Measurements from ENCODE around the gene TMEFF2. TPM values are rescaled to one million over a fixed set of nuclear protein-coding genes. Genes with fewer than 3 reads are reported as not detected.

TMEFF2 gene
- total RNA-seq, 1 donor from 2014 or later, result 23.9 TPM

DNA sequence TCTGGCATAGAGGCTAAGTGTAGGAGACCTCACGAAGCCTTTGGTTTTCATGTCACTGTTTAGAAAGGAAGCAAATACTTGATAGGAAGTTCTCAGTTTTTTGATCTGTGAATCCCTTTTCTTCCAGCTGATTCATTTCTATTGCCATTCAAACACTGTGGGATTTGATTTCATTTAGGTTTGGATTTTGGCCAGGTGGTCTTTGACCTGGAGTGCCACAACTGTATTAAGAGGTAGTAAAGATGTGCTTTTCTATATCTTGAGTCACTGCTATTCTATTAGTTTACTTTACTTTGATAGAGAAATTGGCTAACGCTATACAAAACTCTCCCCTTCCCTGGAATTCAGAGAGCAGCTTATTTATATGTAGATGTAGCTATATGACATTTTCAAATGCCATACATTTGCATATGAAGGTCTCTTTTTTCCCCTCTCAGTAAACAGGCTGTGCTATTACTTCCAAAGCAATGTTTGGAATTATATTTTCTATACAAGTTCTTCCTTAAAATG is 215.5 kb downstream of the TMEFF2 start:
- TF ChIP-seq, protein P1, sequence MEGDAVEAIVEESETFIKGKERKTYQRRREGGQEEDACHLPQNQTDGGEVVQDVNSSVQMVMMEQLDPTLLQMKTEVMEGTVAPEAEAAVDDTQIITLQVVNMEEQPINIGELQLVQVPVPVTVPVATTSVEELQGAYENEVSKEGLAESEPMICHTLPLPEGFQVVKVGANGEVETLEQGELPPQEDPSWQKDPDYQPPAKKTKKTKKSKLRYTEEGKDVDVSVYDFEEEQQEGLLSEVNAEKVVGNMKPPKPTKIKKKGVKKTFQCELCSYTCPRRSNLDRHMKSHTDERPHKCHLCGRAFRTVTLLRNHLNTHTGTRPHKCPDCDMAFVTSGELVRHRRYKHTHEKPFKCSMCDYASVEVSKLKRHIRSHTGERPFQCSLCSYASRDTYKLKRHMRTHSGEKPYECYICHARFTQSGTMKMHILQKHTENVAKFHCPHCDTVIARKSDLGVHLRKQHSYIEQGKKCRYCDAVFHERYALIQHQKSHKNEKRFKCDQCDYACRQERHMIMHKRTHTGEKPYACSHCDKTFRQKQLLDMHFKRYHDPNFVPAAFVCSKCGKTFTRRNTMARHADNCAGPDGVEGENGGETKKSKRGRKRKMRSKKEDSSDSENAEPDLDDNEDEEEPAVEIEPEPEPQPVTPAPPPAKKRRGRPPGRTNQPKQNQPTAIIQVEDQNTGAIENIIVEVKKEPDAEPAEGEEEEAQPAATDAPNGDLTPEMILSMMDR (IDR thresholded peaks at IDR 0.05; ENCODE audit: partially characterized antibody, unreplicated experiment), result no peak
- no peak overlapping the region for H3K4me3 Mint-ChIP-seq (ENCODE audit: unreplicated experiment)
- H3K27ac Mint-ChIP-seq (ENCODE audit: unreplicated experiment), result no peak overlapping the region
- H3K27me3 Mint-ChIP-seq (ENCODE audit: unreplicated experiment), result peaks cover 1% of the 10 kb centered on the region
- no peaks in the 10 kb centered on the region for H3K36me3 Mint-ChIP-seq (ENCODE audit: unreplicated experiment)
- H3K9me3 Mint-ChIP-seq (ENCODE audit: unreplicated experiment), result peaks cover 2% of the 10 kb centered on the region
- peaks cover 3% of the 10 kb centered on the region for H3K4me1 Mint-ChIP-seq (ENCODE audit: low read depth, unreplicated experiment)
- DNase-seq, result no peak

DNA sequence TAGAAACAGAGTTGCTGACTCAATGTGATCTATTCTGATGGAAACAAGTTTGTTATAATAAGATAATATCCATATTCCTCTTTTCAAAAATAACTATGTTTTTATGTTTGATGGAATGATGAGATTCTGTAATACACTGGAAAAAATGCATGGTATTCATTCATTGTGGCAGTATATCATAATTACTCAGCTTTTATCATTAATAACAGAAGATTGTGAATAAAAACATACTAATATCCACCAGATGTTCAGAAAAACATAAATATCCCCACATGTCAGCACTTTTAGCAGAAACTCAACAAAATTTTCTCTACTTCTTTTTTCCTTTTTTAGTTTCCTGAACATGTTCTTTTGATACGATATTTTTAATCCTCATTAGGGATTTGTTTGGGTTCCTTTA is 217.0 kb downstream of the TMEFF2 start:
- Mint-ChIP-seq H3K27ac (ENCODE audit: unreplicated experiment) (no peak overlapping the region), H3K27me3 (ENCODE audit: unreplicated experiment) (peaks cover 1% of the 10 kb centered on the region), H3K9me3 (ENCODE audit: unreplicated experiment) (peaks cover 2% of the 10 kb centered on the region), H3K4me3 (ENCODE audit: unreplicated experiment) (no peak overlapping the region), H3K4me1 (ENCODE audit: low read depth, unreplicated experiment) (no peaks in the 10 kb centered on the region), H3K36me3 (ENCODE audit: unreplicated experiment) (no peaks in the 10 kb centered on the region)
- no peak for DNase-seq
- TF ChIP-seq, protein P1 (IDR thresholded peaks at IDR 0.05; ENCODE audit: partially characterized antibody, unreplicated experiment), result no peak

DNA sequence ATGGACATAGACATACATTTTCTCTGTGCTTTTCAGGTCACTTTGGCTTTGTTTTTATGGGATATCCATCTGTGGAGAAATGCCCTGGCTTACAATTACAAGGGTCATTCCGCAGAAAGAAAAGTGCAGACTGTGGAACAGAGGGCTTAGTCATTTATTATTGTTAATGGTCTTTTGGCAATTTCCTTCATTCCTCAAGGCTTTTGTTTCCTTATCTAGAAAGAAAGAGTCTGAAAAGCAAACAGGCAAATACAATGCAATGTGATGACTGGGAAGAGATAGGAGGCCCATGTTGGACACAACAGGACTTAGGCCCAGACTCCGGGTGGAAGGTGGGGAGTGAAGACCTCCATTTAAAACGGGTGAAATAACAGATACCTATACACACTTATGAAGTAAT is 218.3 kb downstream of the TMEFF2 start:
- H3K9me3 Mint-ChIP-seq (ENCODE audit: unreplicated experiment), result peaks cover 2% of the 10 kb centered on the region
- H3K4me1 Mint-ChIP-seq (ENCODE audit: low read depth, unreplicated experiment), result no peaks in the 10 kb centered on the region
- no peaks in the 10 kb centered on the region for H3K36me3 Mint-ChIP-seq (ENCODE audit: unreplicated experiment)
- no peak for DNase-seq
- TF ChIP-seq, protein P1 (IDR thresholded peaks at IDR 0.05; ENCODE audit: partially characterized antibody, unreplicated experiment), result no peak
- H3K27ac Mint-ChIP-seq (ENCODE audit: unreplicated experiment), result no peak overlapping the region
- H3K4me3 Mint-ChIP-seq (ENCODE audit: unreplicated experiment), result no peak overlapping the region
- H3K27me3 Mint-ChIP-seq (ENCODE audit: unreplicated experiment), result peaks cover 1% of the 10 kb centered on the region

DNA sequence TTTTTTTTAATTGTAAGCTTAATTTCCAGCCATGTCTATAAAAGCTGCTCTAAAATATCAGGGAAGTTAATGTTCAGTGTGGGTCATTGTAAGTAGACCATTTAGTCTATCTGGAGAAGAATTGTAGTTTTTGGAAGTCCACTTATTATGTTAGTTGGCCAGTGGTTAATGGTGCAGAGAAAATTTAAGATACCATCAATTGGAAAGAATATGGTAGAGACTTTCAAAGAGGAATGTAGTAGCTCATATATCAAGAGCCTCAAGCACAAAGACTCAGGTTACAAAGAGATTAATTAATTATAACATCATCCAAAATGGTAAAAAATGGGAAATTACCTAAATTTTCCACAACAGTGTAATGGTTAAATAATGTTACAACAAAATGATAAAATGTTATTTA is 220.1 kb downstream of the TMEFF2 start:
- H3K27ac Mint-ChIP-seq (ENCODE audit: unreplicated experiment), result no peak overlapping the region
- H3K9me3 Mint-ChIP-seq (ENCODE audit: unreplicated experiment), result peaks cover 2% of the 10 kb centered on the region
- TF ChIP-seq, protein P1 (IDR thresholded peaks at IDR 0.05; ENCODE audit: partially characterized antibody, unreplicated experiment), result no peak
- peaks cover 1% of the 10 kb centered on the region for H3K27me3 Mint-ChIP-seq (ENCODE audit: unreplicated experiment)
- no peak for DNase-seq
- H3K4me1 Mint-ChIP-seq (ENCODE audit: low read depth, unreplicated experiment), result no peaks in the 10 kb centered on the region
- no peak overlapping the region for H3K4me3 Mint-ChIP-seq (ENCODE audit: unreplicated experiment)
- no peaks in the 10 kb centered on the region for H3K36me3 Mint-ChIP-seq (ENCODE audit: unreplicated experiment)

DNA sequence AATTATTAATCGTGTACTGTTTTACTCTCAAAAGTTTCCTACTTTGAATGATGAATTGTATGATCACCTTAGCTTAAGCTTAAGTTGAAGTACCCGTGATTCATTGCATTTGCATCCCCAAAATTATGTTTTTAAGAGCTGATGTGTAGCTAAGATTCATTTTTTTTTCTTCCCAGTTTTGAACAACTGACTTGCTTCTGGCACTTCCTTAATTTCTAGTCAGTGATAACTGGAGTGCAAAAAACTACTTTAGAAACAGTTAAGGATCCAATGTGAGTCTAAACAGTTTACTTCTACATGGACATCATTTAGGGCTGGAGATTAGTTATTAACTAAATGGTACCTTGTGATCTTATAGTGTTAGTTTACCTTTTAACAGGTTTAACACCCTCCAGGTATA is 223.9 kb downstream of the TMEFF2 start:
- H3K36me3 Mint-ChIP-seq (ENCODE audit: unreplicated experiment), result no peaks in the 10 kb centered on the region
- H3K4me1 Mint-ChIP-seq (ENCODE audit: low read depth, unreplicated experiment), result no peaks in the 10 kb centered on the region
- no peak overlapping the region for H3K27ac Mint-ChIP-seq (ENCODE audit: unreplicated experiment)
- H3K4me3 Mint-ChIP-seq (ENCODE audit: unreplicated experiment), result no peak overlapping the region
- H3K9me3 Mint-ChIP-seq (ENCODE audit: unreplicated experiment), result peaks cover 2% of the 10 kb centered on the region
- DNase-seq, result no peak
- H3K27me3 Mint-ChIP-seq (ENCODE audit: unreplicated experiment), result peaks cover 1% of the 10 kb centered on the region
- TF ChIP-seq, protein P1 (IDR thresholded peaks at IDR 0.05; ENCODE audit: partially characterized antibody, unreplicated experiment), result no peak

All from glutamatergic neuron (in vitro differentiated cells).